OCI-LY7 (cell line): Measurements from ENCODE around the gene CHRM3. TPM values are rescaled to one million over a fixed set of nuclear protein-coding genes. Genes with fewer than 3 reads are reported as not detected.
"Not testable (repeated sequence)": the region's sequence is repeated elsewhere in the genome, so short reads cannot be mapped to it uniquely, and the experiment has no call there.

Source experiments
- BruUV-seq: library from RNA; stranded (reverse); fragments of 400-500 nt; replicated peaks from 2 replicates; lab custom pipeline; 2021; lab: Mats Ljungman, UMichigan
- CTCF ChIA-PET: fragments of 300-600 bp; sonication (Branson Sonifier 250); formaldehyde crosslinking; loops from one replicate; lab custom pipeline; 2022; ENCODE audit warnings: antibody characterized with exemption; ENCODE audit not compliant: unreplicated experiment; lab: Charles Lee
- POLR2A ChIA-PET: fragments of 300-600 bp; sonication (Branson Sonifier 250); formaldehyde crosslinking; loops from one replicate; lab custom pipeline; 2022; ENCODE audit warnings: antibody characterized with exemption; lab: Charles Lee
- DNase-seq: peaks from one replicate; pipeline ENCODE4 v3.0.0-alpha.2; 2015; ENCODE audit warnings: low spot score
- H2AFZ ChIP-seq: fragments of 200-600 bp; sonication (generic), shearing (Covaris generic); 2 replicates; pipeline ENCODE4 v1.6.1; 2014; ENCODE audit warnings: mild to moderate bottlenecking, antibody characterized with exemption, low read length, moderate library complexity
- H3K27ac ChIP-seq: fragments of 200-600 bp; sonication (generic); 2 replicates; pipeline ENCODE4 v1.5.1; 2014; ENCODE audit warnings: mixed run types, low read depth, mild to moderate bottlenecking, moderate library complexity, low read length, inconsistent platforms; ENCODE audit not compliant: poor library complexity, severe bottlenecking
- H3K36me3 ChIP-seq: fragments of 200-600 bp; sonication (generic); 2 replicates; pipeline ENCODE4 v1.6.1; 2014; ENCODE audit warnings: mild to moderate bottlenecking, antibody characterized with exemption, low read length, moderate library complexity, mixed read lengths; ENCODE audit not compliant: insufficient read depth
- H3K4me1 ChIP-seq: fragments of 200-600 bp; sonication (generic); 2 replicates; pipeline ENCODE4 v1.5.1; 2014; ENCODE audit warnings: mild to moderate bottlenecking, low read length; ENCODE audit not compliant: insufficient read depth, poor library complexity, severe bottlenecking
- H3K4me2 ChIP-seq: fragments of 200-600 bp; sonication (generic); 2 replicates; pipeline ENCODE4 v1.6.1; 2014; ENCODE audit warnings: mild to moderate bottlenecking, low read length
- H3K4me3 ChIP-seq: fragments of 200-600 bp; sonication (generic); 2 replicates; pipeline ENCODE4 v1.5.1; 2014; ENCODE audit warnings: mild to moderate bottlenecking, low read depth, low read length; ENCODE audit not compliant: poor library complexity, severe bottlenecking
- H3K79me2 ChIP-seq: fragments of 200-600 bp; sonication (generic); 2 replicates; pipeline ENCODE4 v1.6.1; 2016; ENCODE audit warnings: low read depth, mild to moderate bottlenecking, low read length, moderate library complexity, mixed read lengths; ENCODE audit not compliant: insufficient read depth
- H3K9me2 ChIP-seq: fragments of 200-600 bp; sonication (generic); 2 replicates; pipeline ENCODE4 v1.6.1; 2016; ENCODE audit warnings: mild to moderate bottlenecking, low read length, mixed read lengths; ENCODE audit not compliant: insufficient read depth
- H3K9me3 ChIP-seq: fragments of 200-600 bp; sonication (generic); 2 replicates; pipeline ENCODE4 v1.6.1; 2014; ENCODE audit warnings: mild to moderate bottlenecking, mixed run types, low read length, mixed read lengths
- H4K20me1 ChIP-seq: fragments of 200-600 bp; sonication (generic); 2 replicates; pipeline ENCODE4 v1.6.1; 2014; ENCODE audit warnings: mild to moderate bottlenecking, antibody characterized with exemption, low read length, moderate library complexity, mixed read lengths; ENCODE audit not compliant: insufficient read depth
- EZH2phosphoT487 ChIP-seq: fragments of 200-600 bp; sonication (generic); IDR thresholded peaks from 2 replicates; pipeline ENCODE4 v1.6.1; 2018; ENCODE audit warnings: low read depth, borderline replicate concordance, mild to moderate bottlenecking, mixed run types, antibody characterized with exemption, low read length, moderate library complexity, mixed read lengths
- intact Hi-C: fragments of 100-400 bp; cut with micrococcal nuclease; formaldehyde crosslinking; loops from one replicate; pipeline ENCODE4 v1.10.0; 2022; ENCODE audit not compliant: unreplicated experiment
- total RNA-seq, 2 experiments: library from RNA; depleted of rRNA in 1 of 2; stranded (reverse); fragments of >200 nt in 1 of 2; shearing (Covaris generic) in 1 of 2; gene quantifications; 2 replicates each; pipeline ENCODE4 v1.2.3, GENCODE V29; 2014 to 2022
- TF ChIP-seq, protein P1 (sequence below): fragments of 200-600 bp; sonication (generic); conservative IDR thresholded peaks from 2 replicates; pipeline ENCODE4 v1.5.1; 2014; ENCODE audit warnings: mild to moderate bottlenecking, antibody characterized with exemption, low read length, moderate library complexity, mixed read lengths

The CHRM3 gene
- total RNA-seq, 2 experiments from 2014 or later = 0.13 TPM; not detected in 1

DNA sequence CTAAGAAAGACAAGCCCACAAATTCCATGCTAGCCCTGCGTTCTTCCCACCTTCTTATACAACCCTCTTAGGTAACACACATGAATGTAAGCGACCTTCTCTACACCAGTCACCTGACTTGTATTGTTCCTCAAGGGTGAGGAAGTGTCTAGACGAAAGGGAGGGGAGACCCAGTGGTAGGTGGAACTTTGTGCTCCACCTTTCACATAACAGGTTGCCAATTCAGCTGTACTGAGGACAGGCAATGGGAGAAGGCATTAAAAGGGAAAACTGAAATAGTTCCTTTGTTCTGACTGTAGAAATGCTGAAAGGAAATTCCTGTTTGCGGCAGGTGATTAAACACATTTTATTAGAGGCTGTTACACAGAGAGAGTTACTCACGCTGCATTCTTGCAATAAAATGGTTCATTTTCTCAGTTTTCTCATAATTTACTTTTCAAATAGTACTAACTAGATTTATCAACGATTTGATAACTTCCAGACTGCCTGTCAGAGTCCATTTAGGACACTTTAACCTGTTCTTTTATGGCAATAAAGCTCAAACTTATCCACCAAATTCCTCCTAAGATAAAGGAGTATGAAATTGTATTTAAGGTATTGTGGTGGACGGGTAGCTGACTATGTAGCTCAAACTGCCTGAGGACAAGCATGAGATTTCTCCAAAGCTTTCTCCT is 17.8 kb upstream of the CHRM3 start:
- Histone ChIP-seq H3K4me3 (no peak overlapping the region), H3K4me1 (no peaks in the 10 kb centered on the region), H4K20me1 (no peaks in the 10 kb centered on the region), H3K36me3 (no peaks in the 10 kb centered on the region), H2AFZ (no peak overlapping the region), H3K9me3 (no peaks in the 10 kb centered on the region), H3K79me2 (no peaks in the 10 kb centered on the region), H3K4me2 (no peak overlapping the region), H3K27ac (no peak overlapping the region), H3K9me2 (no peaks in the 10 kb centered on the region)
- CTCF ChIA-PET = interaction anchor here (0.6 kb wide), 1 partner anchor 1244 kb away, joined by 4 read pairs; no protein-coding TSS in a partner anchor
- BruUV-seq = no TSS peak
- no peak for DNase-seq
- TF ChIP-seq, protein P1, sequence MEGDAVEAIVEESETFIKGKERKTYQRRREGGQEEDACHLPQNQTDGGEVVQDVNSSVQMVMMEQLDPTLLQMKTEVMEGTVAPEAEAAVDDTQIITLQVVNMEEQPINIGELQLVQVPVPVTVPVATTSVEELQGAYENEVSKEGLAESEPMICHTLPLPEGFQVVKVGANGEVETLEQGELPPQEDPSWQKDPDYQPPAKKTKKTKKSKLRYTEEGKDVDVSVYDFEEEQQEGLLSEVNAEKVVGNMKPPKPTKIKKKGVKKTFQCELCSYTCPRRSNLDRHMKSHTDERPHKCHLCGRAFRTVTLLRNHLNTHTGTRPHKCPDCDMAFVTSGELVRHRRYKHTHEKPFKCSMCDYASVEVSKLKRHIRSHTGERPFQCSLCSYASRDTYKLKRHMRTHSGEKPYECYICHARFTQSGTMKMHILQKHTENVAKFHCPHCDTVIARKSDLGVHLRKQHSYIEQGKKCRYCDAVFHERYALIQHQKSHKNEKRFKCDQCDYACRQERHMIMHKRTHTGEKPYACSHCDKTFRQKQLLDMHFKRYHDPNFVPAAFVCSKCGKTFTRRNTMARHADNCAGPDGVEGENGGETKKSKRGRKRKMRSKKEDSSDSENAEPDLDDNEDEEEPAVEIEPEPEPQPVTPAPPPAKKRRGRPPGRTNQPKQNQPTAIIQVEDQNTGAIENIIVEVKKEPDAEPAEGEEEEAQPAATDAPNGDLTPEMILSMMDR = no peak
- TF ChIP-seq EZH2phosphoT487 = no peak
- intact Hi-C loops = no loop called here
- POLR2A ChIA-PET = no interaction called here

DNA sequence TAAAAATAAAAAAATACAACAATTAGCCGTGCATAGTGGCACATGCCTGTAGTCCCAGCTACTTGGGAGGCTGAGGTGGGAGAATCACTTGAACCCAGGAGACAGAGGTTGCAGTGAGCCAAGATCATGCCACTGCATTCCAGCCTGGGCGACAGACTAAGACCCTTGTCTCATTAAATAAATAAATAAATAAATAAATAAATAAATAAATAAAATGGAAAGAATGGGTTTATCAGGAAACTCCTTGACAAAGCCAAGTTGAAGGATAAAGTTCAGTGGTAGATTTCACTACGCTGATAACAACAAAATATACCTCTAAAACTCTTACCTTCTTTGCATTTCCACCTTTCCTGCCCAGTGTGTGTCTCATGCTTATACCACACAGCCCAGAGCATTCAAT is 15.5 kb upstream of the CHRM3 start:
- intact Hi-C loops = not testable (repeated sequence)

DNA sequence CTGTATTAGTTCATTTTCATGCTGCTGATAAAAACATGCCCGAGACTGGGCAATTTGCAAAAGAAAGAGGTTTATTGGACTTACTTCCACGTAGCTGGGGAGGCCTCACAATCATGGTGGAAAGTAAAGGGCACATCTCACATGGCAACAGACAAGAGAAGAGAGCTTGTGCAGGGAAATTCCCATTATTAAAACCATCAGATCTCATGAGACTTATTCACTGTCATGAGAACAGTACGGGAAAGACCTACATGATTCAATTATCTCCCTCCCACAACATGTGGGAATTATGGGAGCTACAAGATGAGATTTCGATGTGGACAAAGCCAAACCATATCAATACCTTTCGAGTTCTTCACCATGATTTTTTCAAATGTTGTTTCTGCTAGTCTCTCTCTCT is 3.7 kb upstream of the CHRM3 start:
- BruUV-seq = no TSS peak

More for the DNA sequence above, 15.5 kb upstream of the CHRM3 start:
- H3K9me3 ChIP-seq, H4K20me1 ChIP-seq, H3K4me1 ChIP-seq, H3K4me3 ChIP-seq, H3K36me3 ChIP-seq, H3K4me2 ChIP-seq, H2AFZ ChIP-seq, H3K27ac ChIP-seq, POLR2A ChIA-PET, H3K9me2 ChIP-seq, CTCF ChIA-PET, BruUV-seq, DNase-seq, H3K79me2 ChIP-seq: not testable (repeated sequence)

More for the DNA sequence above, 3.7 kb upstream of the CHRM3 start:
- Histone ChIP-seq H3K4me3 (no peak overlapping the region), H3K79me2 (no peaks in the 10 kb centered on the region), H3K4me1 (no peaks in the 10 kb centered on the region), H3K4me2 (no peak overlapping the region), H3K27ac (no peak overlapping the region), H4K20me1 (no peaks in the 10 kb centered on the region), H3K9me3 (no peaks in the 10 kb centered on the region), H3K9me2 (no peaks in the 10 kb centered on the region), H2AFZ (no peak overlapping the region), H3K36me3 (no peaks in the 10 kb centered on the region)
- no peak for TF ChIP-seq EZH2phosphoT487
- TF ChIP-seq, protein P1 = no peak
- ChIA-PET CTCF (no interaction called here), POLR2A (interaction anchor here (1.5 kb wide), 1 partner anchor 8 kb away, joined by 5 read pairs; no protein-coding TSS in a partner anchor)
- no peak for DNase-seq
- intact Hi-C loops = no loop called here
